K562 (cell line): ENCODE results near the gene PLCB1. TPM values are rescaled to one million over a fixed set of nuclear protein-coding genes. Genes with fewer than 3 reads are reported as not detected.

Experiments
- ATAC-seq: fragments of 200-7000 bp; cut with Tn5 transposase; 3 replicates; pipeline ENCODE4 v1.9.1; 2020; ENCODE audit warnings: moderate library complexity
- BruUV-seq: library from RNA; stranded (reverse); fragments of 400-500 nt; replicated peaks from 2 replicates; lab custom pipeline; 2021; lab: Mats Ljungman, UMichigan
- CTCF ChIA-PET: fragments of 300-600 bp; formaldehyde crosslinking; extraction: SDS; loops from one replicate; lab custom pipeline; 2021; ENCODE audit warnings: low intra/inter-chr PET ratio; lab: Yijun Ruan, JAX
- POLR2A ChIA-PET: fragments of 300-600, 350-650 bp; sonication (Branson Sonifier 250); formaldehyde crosslinking; extraction: SDS; loops from one replicate; lab custom pipeline; 2021; ENCODE audit warnings: antibody characterized with exemption, inconsistent platforms; lab: Yijun Ruan, JAX
- DNase-seq, 4 experiments: peaks; one replicate each; pipeline versions ENCODE4 v3.0.0 to v3.0.0-alpha.2; 2011 to 2018; ENCODE audit warnings: low spot score in 3 of 4, mixed read lengths in 3 of 4; ENCODE audit errors: extremely low read depth in 1 of 4
- FAIRE-seq: peaks from 2 replicates; lab custom pipeline; 2011; peaks lifted over from hg19 to GRCh38; lab: Jason Lieb, UNC
- H2AFZ ChIP-seq: 2 replicates; pipeline ENCODE4 v1.6.0; 2011; ENCODE audit warnings: low read depth, low read length, control low read depth, inconsistent platforms
- H3K27ac ChIP-seq: fragments of 200-600 bp; 3 replicates; pipeline ENCODE4 v1.8.0; 2011; ENCODE audit warnings: low read depth, mild to moderate bottlenecking, control low read depth, inconsistent platforms, low read length, moderate library complexity, mixed read lengths; ENCODE audit errors: extremely low read depth
- H3K27me3 ChIP-seq, 2 experiments: fragments of 300-600 bp in 1 of 2; 2 replicates in 1 of 2; 3 replicates in 1 of 2; pipeline versions ENCODE4 v1.6.0 to v1.8.0; 2011; ENCODE audit warnings: inconsistent platforms in 2 of 2, low read length in 2 of 2, mild to moderate bottlenecking in 1 of 2, mixed read lengths in 1 of 2, moderate library complexity in 1 of 2; ENCODE audit not compliant: control insufficient read depth in 2 of 2, insufficient read depth in 2 of 2
- H3K36me3 ChIP-seq: fragments of 300-600 bp; 3 replicates; pipeline ENCODE4 v1.8.0; 2011; ENCODE audit warnings: mild to moderate bottlenecking, low read length, inconsistent platforms; ENCODE audit not compliant: control insufficient read depth, insufficient read depth
- H3K4me1 ChIP-seq, 2 experiments: fragments of 200-600 bp in 1 of 2; replicated peaks in 1 of 2; 2 replicates in 1 of 2; 3 replicates in 1 of 2; pipeline versions ENCODE4 v1.5.1 to v1.8.0; 2011; ENCODE audit warnings: inconsistent platforms in 2 of 2, low read length in 2 of 2, mild to moderate bottlenecking in 1 of 2, mixed read lengths in 1 of 2, moderate library complexity in 1 of 2; ENCODE audit not compliant: control insufficient read depth in 2 of 2, insufficient read depth in 2 of 2
- H3K4me2 ChIP-seq: 2 replicates; pipeline ENCODE4 v1.6.1; 2011; ENCODE audit warnings: low read length, control low read depth, inconsistent platforms, mixed read lengths; ENCODE audit not compliant: insufficient read depth
- H3K4me3 ChIP-seq: fragments of 200-600 bp; sonication (generic), shearing (Covaris generic); 2 replicates; pipeline ENCODE4 v1.5.1; 2016; ENCODE audit warnings: control low read depth, inconsistent platforms
- H3K79me2 ChIP-seq: fragments of 200-600 bp; 3 replicates; pipeline ENCODE4 v1.8.0; 2011; ENCODE audit warnings: low read length, inconsistent platforms; ENCODE audit not compliant: control insufficient read depth, insufficient read depth
- H3K9ac ChIP-seq, 2 experiments: 2 replicates each; pipeline versions ENCODE4 v1.6.0 to v1.6.1; 2011; ENCODE audit warnings: low read depth in 2 of 2, low read length in 2 of 2, control low read depth in 1 of 2, inconsistent platforms in 1 of 2, mild to moderate bottlenecking in 1 of 2, mixed read lengths in 1 of 2; ENCODE audit not compliant: insufficient read depth in 1 of 2
- H3K9me1 ChIP-seq: one replicate; pipeline ENCODE4 v1.6.0; 2011; ENCODE audit warnings: inconsistent platforms, mild to moderate bottlenecking, low read length, moderate library complexity; ENCODE audit not compliant: control insufficient read depth, insufficient read depth
- H3K9me3 ChIP-seq: replicated peaks from 2 replicates; pipeline ENCODE4 v1.5.1; 2011; ENCODE audit warnings: low read depth, low read length, inconsistent platforms; ENCODE audit not compliant: control insufficient read depth, insufficient read depth
- H4K20me1 ChIP-seq: replicated peaks from 2 replicates; pipeline ENCODE4 v1.6.1; 2011; ENCODE audit warnings: low read length, inconsistent platforms, mixed read lengths; ENCODE audit not compliant: control insufficient read depth, insufficient read depth
- BCOR ChIP-seq: fragments of 450-650 bp; IDR thresholded peaks from 2 replicates; pipeline ENCODE4 v1.6.1; 2016
- CC2D1A ChIP-seq: fragments of 450-650 bp; IDR thresholded peaks from 2 replicates; pipeline ENCODE4 v1.6.1; 2017; ENCODE audit warnings: mild to moderate bottlenecking
- CHD4 ChIP-seq: fragments of 200-600 bp; sonication (generic); IDR thresholded peaks from 3 replicates; pipeline ENCODE4 v1.6.1; 2012; ENCODE audit warnings: low read depth, mild to moderate bottlenecking, mixed read lengths, low read length, inconsistent platforms; ENCODE audit not compliant: insufficient read depth, insufficient replicate concordance, poor library complexity, severe bottlenecking
- FIP1L1 ChIP-seq: fragments of 200-400 bp; formaldehyde crosslinking; IDR thresholded peaks from 2 replicates; pipeline ENCODE4 v1.6.1; 2018; ENCODE audit warnings: mild to moderate bottlenecking, low read depth, low read length; ENCODE audit not compliant: poor library complexity, severe bottlenecking
- FOSL1 ChIP-seq: fragments of 200-800 bp; sonication (Bioruptor generic); conservative IDR thresholded peaks from 2 replicates; pipeline ENCODE4 v1.6.1; 2016; ENCODE audit warnings: missing genetic modification characterization, missing compliant biosample characterization
- FOXK1 ChIP-seq: sonication (generic); formaldehyde crosslinking; IDR thresholded peaks from 2 replicates; pipeline ENCODE4 v1.8.0; 2022; ENCODE audit warnings: missing genetic modification reagents, mild to moderate bottlenecking, borderline replicate concordance
- HNRNPK ChIP-seq: fragments of 200-400 bp; formaldehyde crosslinking; IDR thresholded peaks from one replicate; pipeline ENCODE4 v1.6.1; 2018; ENCODE audit warnings: mild to moderate bottlenecking, low read depth, low read length; ENCODE audit not compliant: poor library complexity, severe bottlenecking
- MECOM ChIP-seq: fragments of 250-450 bp; sonication (Bioruptor Pico); IDR thresholded peaks from 2 replicates; pipeline ENCODE4 v1.8.0; 2022; ENCODE audit warnings: inconsistent platforms
- NFYB ChIP-seq: IDR thresholded peaks from 2 replicates; pipeline ENCODE4 v1.6.1; 2011; ENCODE audit warnings: mild to moderate bottlenecking, moderate library complexity; ENCODE audit not compliant: insufficient read length; ENCODE audit errors: extremely low read depth
- PTRF ChIP-seq: fragments of 450-650 bp; IDR thresholded peaks from 2 replicates; pipeline ENCODE4 v1.6.1; 2016; ENCODE audit warnings: mild to moderate bottlenecking, missing genetic modification characterization, missing compliant biosample characterization
- RBM15 ChIP-seq: fragments of 200-400 bp; formaldehyde crosslinking; IDR thresholded peaks from 2 replicates; pipeline ENCODE4 v1.6.1; 2018; ENCODE audit warnings: mild to moderate bottlenecking, low read length, moderate library complexity; ENCODE audit not compliant: insufficient read depth
- RFX1 ChIP-seq: fragments of 450-650 bp; IDR thresholded peaks from 2 replicates; pipeline ENCODE4 v1.6.1; 2016; ENCODE audit warnings: mild to moderate bottlenecking, moderate library complexity
- U2AF1 ChIP-seq: fragments of 200-400 bp; formaldehyde crosslinking; optimal IDR thresholded peaks from 2 replicates; pipeline ENCODE3; 2017; ENCODE audit warnings: mild to moderate bottlenecking, low read depth, low read length, moderate library complexity
- ZNF134 ChIP-seq: fragments of 250-450 bp; sonication (Bioruptor Pico); conservative IDR thresholded peaks from 2 replicates; pipeline ENCODE4 v1.4.0; 2020
- ZNF165 ChIP-seq: fragments of 250-450 bp; sonication (Bioruptor Pico); IDR thresholded peaks from 2 replicates; pipeline ENCODE4 v1.4.0; 2020; ENCODE audit warnings: borderline replicate concordance
- ZNF217 ChIP-seq: sonication (generic); formaldehyde crosslinking; IDR thresholded peaks from 2 replicates; pipeline ENCODE4 v1.8.0; 2022; ENCODE audit warnings: mild to moderate bottlenecking, missing genetic modification reagents
- ZNF384 ChIP-seq: IDR thresholded peaks from 2 replicates; pipeline ENCODE4 v1.6.1; 2012; ENCODE audit warnings: low read depth, low read length, improper control_type of control experiment
- ZNF41 ChIP-seq: fragments of 250-450 bp; sonication (Bioruptor Pico); conservative IDR thresholded peaks from 2 replicates; pipeline ENCODE4 v1.4.0; 2020; ENCODE audit warnings: mild to moderate bottlenecking
- ZNF445 ChIP-seq: fragments of 250-450 bp; sonication (Bioruptor Pico); IDR thresholded peaks from 2 replicates; pipeline ENCODE4 v1.4.0; 2020; ENCODE audit warnings: low read depth, mild to moderate bottlenecking, moderate library complexity
- ZNF57 ChIP-seq: fragments of 450-650 bp; formaldehyde crosslinking; IDR thresholded peaks from 2 replicates; pipeline ENCODE4 v1.4.0; 2020; ENCODE audit warnings: mild to moderate bottlenecking, moderate library complexity
- ZNF699 ChIP-seq: fragments of 250-450 bp; sonication (Bioruptor Pico); IDR thresholded peaks from 2 replicates; pipeline ENCODE4 v1.8.0; 2021; ENCODE audit warnings: mild to moderate bottlenecking, moderate library complexity; ENCODE audit not compliant: insufficient replicate concordance
- WGBS: fragments of 100-300 bp; shearing (Covaris generic); methylation state at CpG from one replicate; pipeline ENCODE4 v1.1.6; 2016; ENCODE audit warnings: low coverage, mixed read lengths; ENCODE audit not compliant: insufficient coverage; ENCODE audit errors: missing lambda C conversion rate; 5-methylcytosine and 5-hydroxymethylcytosine counted together
- in situ Hi-C: fragments of 300-500 bp; cut with MboI; formaldehyde crosslinking; loops from 4 replicates; pipeline ENCODE4 v1.15.0; 2018; ENCODE audit warnings: inconsistent platforms, mixed read lengths
- intact Hi-C: fragments of 100-400 bp; cut with micrococcal nuclease; formaldehyde crosslinking; loops from 2 replicates; pipeline ENCODE4 v1.14.2; 2022
- polyA plus RNA-seq, 8 experiments: library from polyadenylated mRNA; depleted of rRNA in 4 of 8; stranded (reverse) in 5 of 8; unstranded in 3 of 8; fragments of >200 nt; fragmentation: Nextera tagmentation in 2 of 8; fragmentation: Illumina TruSeq in 1 of 8; extraction: Ambion mirVana in 2 of 8; extraction: Trizol in 1 of 8; gene quantifications; 2 replicates each; pipeline versions ENCODE4 v1.2.1 to v1.2.3, GENCODE V29; 2011 to 2014; ENCODE audit warnings: inconsistent platforms in 1 of 8, missing spikeins in 1 of 8
- total RNA-seq, 7 experiments: library from RNA; depleted of rRNA in 6 of 7; stranded (reverse); fragments of >200 nt in 6 of 7; fragmentation: Illumina TruSeq in 2 of 7; extraction: Trizol in 2 of 7; gene quantifications; 2 replicates each; pipeline versions ENCODE4 v1.2.1 to v1.2.3, GENCODE V29; 2011 to 2021; ENCODE audit warnings: low replicate concordance in 1 of 7
- TF ChIP-seq, protein P1 (sequence below): IDR thresholded peaks from 3 replicates; pipeline ENCODE4 v1.6.1; 2011; ENCODE audit warnings: borderline replicate concordance, mild to moderate bottlenecking; ENCODE audit not compliant: insufficient read length, insufficient read depth
- TF ChIP-seq, protein P2 (sequence below): fragments of 450-650 bp; formaldehyde crosslinking; IDR thresholded peaks from 2 replicates; pipeline ENCODE4 v1.4.0; 2020; ENCODE audit warnings: mild to moderate bottlenecking, moderate library complexity

PLCB1 gene
- total and polyA plus RNA-seq, 9 of the 15 experiments (the other 6 are each of a cell fraction or from before 2014, with no cell fraction given), result 0.34 to 3.1 (median 1.3) TPM

DNA sequence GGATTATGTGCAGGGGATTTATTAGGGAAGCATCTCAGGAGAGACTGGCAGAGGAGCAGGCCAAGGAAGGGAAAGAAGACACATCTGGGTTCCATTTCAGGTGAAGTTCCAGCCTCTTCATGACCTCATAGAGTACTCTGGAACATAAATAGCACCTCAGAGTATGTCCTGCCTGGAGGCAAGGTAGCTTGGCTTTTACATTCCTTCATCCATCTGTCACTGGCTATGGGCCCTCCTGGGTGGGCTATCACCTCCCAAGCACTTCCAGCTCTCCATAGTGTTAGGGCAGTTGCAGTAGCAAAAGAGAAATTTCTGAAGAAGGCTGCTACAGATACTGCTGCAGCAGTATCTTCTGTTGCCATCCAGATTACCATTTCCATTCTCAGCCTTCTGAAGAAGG is 116.0 kb downstream of the PLCB1 start (continued):
- TF ChIP-seq, protein P1, sequence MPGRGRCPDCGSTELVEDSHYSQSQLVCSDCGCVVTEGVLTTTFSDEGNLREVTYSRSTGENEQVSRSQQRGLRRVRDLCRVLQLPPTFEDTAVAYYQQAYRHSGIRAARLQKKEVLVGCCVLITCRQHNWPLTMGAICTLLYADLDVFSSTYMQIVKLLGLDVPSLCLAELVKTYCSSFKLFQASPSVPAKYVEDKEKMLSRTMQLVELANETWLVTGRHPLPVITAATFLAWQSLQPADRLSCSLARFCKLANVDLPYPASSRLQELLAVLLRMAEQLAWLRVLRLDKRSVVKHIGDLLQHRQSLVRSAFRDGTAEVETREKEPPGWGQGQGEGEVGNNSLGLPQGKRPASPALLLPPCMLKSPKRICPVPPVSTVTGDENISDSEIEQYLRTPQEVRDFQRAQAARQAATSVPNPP, result no peak
- no peak for TF ChIP-seq CC2D1A
- no peak for TF ChIP-seq ZNF384
- TF ChIP-seq ZNF699 (CRISPR knock-in tag), result no peak
- TF ChIP-seq FOSL1 (tag), result no peak
- TF ChIP-seq ZNF134, result no peak
- TF ChIP-seq ZNF41, result no peak
- TF ChIP-seq ZNF445 (CRISPR knock-in tag), result no peak
- TF ChIP-seq, all 486 proteins: peak for 0

DNA sequence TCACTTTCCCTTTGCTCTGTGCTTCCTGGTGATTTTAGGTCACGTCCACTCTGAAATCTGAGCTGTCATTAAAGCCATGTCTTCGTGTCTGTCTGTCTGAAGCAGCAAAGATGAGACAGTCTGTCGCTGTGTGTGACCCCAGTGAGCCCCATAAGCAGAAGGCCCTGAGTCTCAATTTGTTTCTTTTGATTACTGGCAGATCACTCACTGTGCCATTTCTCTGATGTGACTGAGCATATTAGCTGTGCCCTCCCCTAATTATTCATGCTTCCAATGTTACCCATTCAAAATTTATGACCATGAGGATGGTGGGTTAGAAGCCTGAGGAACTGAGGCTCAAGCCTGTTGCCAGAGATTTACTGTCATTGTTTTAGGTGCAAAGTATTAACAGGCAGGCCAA is 117.6 kb downstream of the PLCB1 start:
- no peaks in the 10 kb centered on the region for H3K9me3 ChIP-seq
- no peak for FAIRE-seq
- no peaks in the 10 kb centered on the region for H3K79me2 ChIP-seq
- intact Hi-C loops, result no loop called here
- no peak overlapping the region for H3K27ac ChIP-seq
- no TSS peak for BruUV-seq
- no peaks in the 10 kb centered on the region for H3K36me3 ChIP-seq
- no peaks in the 10 kb centered on the region for H3K4me1 ChIP-seq
- WGBS, result 0% methylated on average over 3 of the region's 3 CpGs
- ChIA-PET POLR2A (no interaction called here), CTCF (no interaction called here)
- DNase-seq, result no peak
- no peaks in the 10 kb centered on the region for H3K9me1 ChIP-seq
- H3K9ac ChIP-seq, result no peak overlapping the region
- no peak for ATAC-seq
- no peak overlapping the region for H2AFZ ChIP-seq
- H4K20me1 ChIP-seq, result no peaks in the 10 kb centered on the region
- H3K27me3 ChIP-seq, result no peaks in the 10 kb centered on the region
- in situ Hi-C loops, result no loop called here
- no peak overlapping the region for H3K4me3 ChIP-seq
- no peak overlapping the region for H3K4me2 ChIP-seq
- TF ChIP-seq HNRNPK (no peak), U2AF1 (no peak), RFX1 (no peak), CHD4 (no peak), ZNF217 (no peak), PTRF (tag) (no peak), FIP1L1 (no peak), NFYB (no peak), MECOM (CRISPR knock-in tag) (no peak), ZNF57 (CRISPR knock-in tag) (no peak), FOXK1 (CRISPR knock-in tag) (no peak), ZNF165 (CRISPR knock-in tag) (no peak), RBM15 (no peak), BCOR (no peak)
- TF ChIP-seq, protein P2, sequence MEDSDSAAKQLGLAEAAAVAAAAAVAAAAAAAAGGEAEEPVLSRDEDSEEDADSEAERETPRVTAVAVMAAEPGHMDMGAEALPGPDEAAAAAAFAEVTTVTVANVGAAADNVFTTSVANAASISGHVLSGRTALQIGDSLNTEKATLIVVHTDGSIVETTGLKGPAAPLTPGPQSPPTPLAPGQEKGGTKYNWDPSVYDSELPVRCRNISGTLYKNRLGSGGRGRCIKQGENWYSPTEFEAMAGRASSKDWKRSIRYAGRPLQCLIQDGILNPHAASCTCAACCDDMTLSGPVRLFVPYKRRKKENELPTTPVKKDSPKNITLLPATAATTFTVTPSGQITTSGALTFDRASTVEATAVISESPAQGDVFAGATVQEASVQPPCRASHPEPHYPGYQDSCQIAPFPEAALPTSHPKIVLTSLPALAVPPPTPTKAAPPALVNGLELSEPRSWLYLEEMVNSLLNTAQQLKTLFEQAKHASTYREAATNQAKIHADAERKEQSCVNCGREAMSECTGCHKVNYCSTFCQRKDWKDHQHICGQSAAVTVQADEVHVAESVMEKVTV (CRISPR knock-in tag), result no peak
